GM19193 (cell line): ENCODE results near the gene WDR43.

Source experiments
- POLR2A ChIP-seq: IDR thresholded peaks from 4 replicates; pipeline ENCODE4 v1.6.1; 2011; ENCODE audit not compliant: insufficient read depth, insufficient read length; ENCODE audit errors: extremely low read depth

Gene WDR43

GRCh38 chr2:28894470-28895188 lies at the start of gene WDR43:
Gene WDR43, plus strand, starts transcription at chr2:28894667. Its CDS starts 32 bp downstream, at chr2:28894699.
- TF ChIP-seq POLR2A = peak; percentile 91

- TF ChIP-seq POLR2A = no peak
Measured at GRCh38 chr2:28855193-28855592, 39.3 kb upstream of the WDR43 start.

- no peak for TF ChIP-seq POLR2A
Measured at GRCh38 chr2:28855977-28856376, 38.5 kb upstream of the WDR43 start.

- TF ChIP-seq POLR2A = no peak
Measured at GRCh38 chr2:28868611-28869010, 25.9 kb upstream of the WDR43 start.

- TF ChIP-seq POLR2A = no peak
Measured at GRCh38 chr2:28869494-28870145, 24.8 kb upstream of the WDR43 start.

- peak; percentile 94 for TF ChIP-seq POLR2A
Measured at GRCh38 chr2:28870146-28870891, 24.1 kb upstream of the WDR43 start, which contains the start of gene TRMT61B. Gene TRMT61B, minus strand, starts transcription at chr2:28870309. Its CDS starts 32 bp downstream, at chr2:28870277.

GRCh38 chr2:28871620-28872019 lies 22.8 kb upstream of the WDR43 start:
- TF ChIP-seq POLR2A = no peak

- TF ChIP-seq POLR2A = no peak
Measured at GRCh38 chr2:28880193-28880592, 14.3 kb upstream of the WDR43 start.

- TF ChIP-seq POLR2A = no peak
Measured at GRCh38 chr2:28893488-28893887, 979 bp upstream of the WDR43 start.

GRCh38 chr2:28895189-28895893 lies 874 bp downstream of the WDR43 start:
- no peak for TF ChIP-seq POLR2A

- no peak for TF ChIP-seq POLR2A
Measured at GRCh38 chr2:28896906-28897305, 2.4 kb downstream of the WDR43 start.

GRCh38 chr2:28898048-28898447 lies 3.6 kb downstream of the WDR43 start:
- no peak for TF ChIP-seq POLR2A

- no peak for TF ChIP-seq POLR2A
Measured at GRCh38 chr2:28901202-28901601, 6.7 kb downstream of the WDR43 start.

GRCh38 chr2:28901841-28902240 lies 7.4 kb downstream of the WDR43 start:
- no peak for TF ChIP-seq POLR2A

GRCh38 chr2:28902584-28902983 lies 8.1 kb downstream of the WDR43 start:
- no peak for TF ChIP-seq POLR2A

- TF ChIP-seq POLR2A = no peak
Measured at GRCh38 chr2:28904295-28904694, 9.8 kb downstream of the WDR43 start.
